Measurements from ENCODE around the gene LILRB4.
"Not testable (repeated sequence)": the region's sequence is repeated elsewhere in the genome, so short reads cannot be mapped to it uniquely, and the experiment has no call there.

Gene LILRB4

DNA sequence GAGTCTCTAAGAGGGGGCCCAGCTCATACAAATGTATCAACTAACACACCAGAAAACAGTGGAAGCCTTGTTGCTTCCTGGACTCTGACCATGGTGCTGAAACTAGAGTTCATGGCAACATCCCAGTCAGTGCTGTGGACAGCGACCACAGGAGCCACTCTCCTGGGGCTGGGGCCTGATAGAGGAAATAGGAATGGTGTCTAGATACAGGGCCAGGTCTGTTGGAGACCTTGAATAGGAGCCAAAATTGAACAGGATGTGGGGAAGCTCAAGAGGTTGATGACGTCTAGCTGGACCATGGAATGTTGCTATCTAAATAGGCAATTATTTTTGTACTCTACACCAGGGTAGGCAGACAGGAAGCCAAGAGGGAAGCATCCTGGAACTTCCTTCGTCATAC, 21.7 kb downstream of the LILRB4 start:
- TF ChIP-seq CTCF (IDR thresholded peaks at IDR 0.05; ENCODE audit: low read length, missing control alignments) = no peak
- no peak overlapping the region for H3K4me3 ChIP-seq (replicated peaks; ENCODE audit: low read depth, low read length)
- peak; percentile 7 for DNase-seq (ENCODE audit: low read depth)

- TF ChIP-seq CTCF (IDR thresholded peaks at IDR 0.05; ENCODE audit: low read length, missing control alignments) = no peak
- DNase-seq (ENCODE audit: low read depth) = no peak
- H3K4me3 ChIP-seq (replicated peaks; ENCODE audit: low read depth, low read length) = no peak overlapping the region
Measured at GRCh38 chr19:54691582-54692297, 29.0 kb downstream of the LILRB4 start.

DNA sequence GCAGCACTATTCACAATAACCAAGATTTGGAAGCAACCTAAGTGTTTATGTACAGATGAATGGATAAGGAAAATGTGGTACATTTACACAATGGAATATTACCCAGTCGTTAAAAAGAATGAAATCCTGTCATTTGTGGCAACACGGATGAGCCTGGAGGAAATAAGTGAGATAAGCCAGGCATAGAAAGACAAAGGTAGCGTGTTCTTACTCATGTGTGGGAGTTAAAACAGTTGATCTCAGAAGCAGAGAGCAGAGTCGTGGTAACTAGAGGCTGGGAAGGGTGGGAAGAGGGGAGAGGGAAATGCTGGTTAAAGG, 29.5 kb downstream of the LILRB4 start:
- no peak for TF ChIP-seq CTCF (IDR thresholded peaks at IDR 0.05; ENCODE audit: low read length, missing control alignments)
- DNase-seq (ENCODE audit: low read depth) = no peak
- no peak overlapping the region for H3K4me3 ChIP-seq (replicated peaks; ENCODE audit: low read depth, low read length)

- no peak for DNase-seq (ENCODE audit: low read depth)
- TF ChIP-seq CTCF (IDR thresholded peaks at IDR 0.05; ENCODE audit: low read length, missing control alignments) = no peak
Measured at GRCh38 chr19:54694648-54695047, 31.9 kb downstream of the LILRB4 start.

DNA sequence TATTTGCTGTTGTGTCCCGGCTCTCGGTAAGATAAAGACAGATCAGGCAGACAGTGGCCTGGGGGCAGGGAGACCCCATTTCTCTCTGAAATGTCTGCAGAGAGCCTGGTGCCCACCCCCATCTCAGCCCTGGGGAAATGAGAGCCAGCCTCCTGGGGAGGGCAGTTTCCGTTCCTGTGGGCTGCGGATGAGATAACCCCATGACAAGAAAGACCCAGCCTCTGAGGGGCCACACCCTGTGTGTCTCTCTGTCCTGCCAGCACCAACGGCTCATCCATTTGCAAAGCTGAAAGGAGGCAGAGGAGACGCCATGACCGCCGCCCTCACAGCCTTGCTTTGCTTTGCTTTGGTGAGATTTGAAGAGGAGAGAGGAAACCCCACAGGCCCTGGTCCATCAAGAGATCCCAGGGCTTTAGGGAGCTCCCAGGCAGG, 33.3 kb downstream of the LILRB4 start:
- DNase-seq (ENCODE audit: low read depth) = no peak
- no peak overlapping the region for H3K4me3 ChIP-seq (replicated peaks; ENCODE audit: low read depth, low read length)
- no peak for TF ChIP-seq CTCF (IDR thresholded peaks at IDR 0.05; ENCODE audit: low read length, missing control alignments)

More at GRCh38 chr19:54694648-54695047, 31.9 kb downstream of the LILRB4 start:
- H3K4me3 ChIP-seq (replicated peaks; ENCODE audit: low read depth, low read length) = no peak overlapping the region

GRCh38 chr19:54696766-54697165, 34.0 kb downstream of the LILRB4 start:
- no peak for TF ChIP-seq CTCF (IDR thresholded peaks at IDR 0.05; ENCODE audit: low read length, missing control alignments)
- no peak overlapping the region for H3K4me3 ChIP-seq (replicated peaks; ENCODE audit: low read depth, low read length)
- no peak for DNase-seq (ENCODE audit: low read depth)

GRCh38 chr19:54697716-54698115, 34.9 kb downstream of the LILRB4 start:
- DNase-seq (ENCODE audit: low read depth); H3K4me3 ChIP-seq (replicated peaks; ENCODE audit: low read depth, low read length): not testable (repeated sequence)

Data from fibroblast of pulmonary artery (primary cell).